GM23248 (cell line): ENCODE data around the gene ZDHHC14. TPM values are rescaled to one million over a fixed set of nuclear protein-coding genes. Genes with fewer than 3 reads are reported as not detected.
"Not testable (repeated sequence)": the region's sequence is repeated elsewhere in the genome, so short reads cannot be mapped to it uniquely, and the experiment has no call there.

ENCODE experiments used
- DNase-seq: peaks from one replicate; pipeline ENCODE4 v3.0.0-alpha.2; 2015
- H2AFZ ChIP-seq: fragments of 200-600 bp; sonication (generic); 2 replicates; pipeline ENCODE4 v1.6.1; 2016; ENCODE audit warnings: antibody characterized with exemption
- H3F3A ChIP-seq: fragments of 200-600 bp; sonication (generic); 2 replicates; pipeline ENCODE4 v1.6.1; 2016; ENCODE audit warnings: mild to moderate bottlenecking, antibody characterized with exemption, mixed run types; ENCODE audit not compliant: insufficient read depth
- H3K27ac ChIP-seq: fragments of 200-600 bp; sonication (generic); 2 replicates; pipeline ENCODE4 v1.5.1; 2016; ENCODE audit warnings: mild to moderate bottlenecking
- H3K27me3 ChIP-seq: fragments of 200-600 bp; sonication (generic); replicated peaks from 2 replicates; pipeline ENCODE4 v1.6.1; 2016; ENCODE audit warnings: mild to moderate bottlenecking; ENCODE audit not compliant: insufficient read depth
- H3K36me3 ChIP-seq: fragments of 200-600 bp; sonication (generic); 2 replicates; pipeline ENCODE4 v1.6.1; 2016; ENCODE audit warnings: low read depth, mild to moderate bottlenecking
- H3K4me1 ChIP-seq: fragments of 200-600 bp; sonication (generic); 2 replicates; pipeline ENCODE4 v1.6.1; 2016; ENCODE audit warnings: mild to moderate bottlenecking; ENCODE audit not compliant: insufficient read depth
- H3K4me2 ChIP-seq: fragments of 200-600 bp; sonication (generic); one replicate; pipeline ENCODE4 v1.6.1; 2016; ENCODE audit warnings: mild to moderate bottlenecking; ENCODE audit not compliant: unreplicated experiment
- H3K4me3 ChIP-seq: fragments of 200-600 bp; sonication (generic); 2 replicates; pipeline ENCODE4 v1.5.1; 2016; ENCODE audit warnings: mild to moderate bottlenecking
- H3K79me2 ChIP-seq: fragments of 200-600 bp; sonication (generic); 2 replicates; pipeline ENCODE4 v1.6.1; 2016; ENCODE audit warnings: mild to moderate bottlenecking; ENCODE audit not compliant: insufficient read depth
- H3K9ac ChIP-seq: fragments of 200-600 bp; sonication (generic); 2 replicates; pipeline ENCODE4 v1.6.1; 2016; ENCODE audit warnings: mild to moderate bottlenecking
- H3K9me2 ChIP-seq: fragments of 200-600 bp; sonication (generic); 2 replicates; pipeline ENCODE4 v1.6.1; 2016; ENCODE audit warnings: mixed run types, mild to moderate bottlenecking, moderate library complexity; ENCODE audit not compliant: insufficient read depth
- H3K9me3 ChIP-seq: fragments of 200-600 bp; sonication (generic); one replicate; pipeline ENCODE4 v1.6.1; 2017; ENCODE audit warnings: low read depth
- H4K20me1 ChIP-seq: fragments of 200-600 bp; sonication (generic); 2 replicates; pipeline ENCODE4 v1.6.0; 2016; ENCODE audit not compliant: insufficient read depth
- EZH2 ChIP-seq: fragments of 200-600 bp; sonication (generic); IDR thresholded peaks from 2 replicates; pipeline ENCODE4 v1.6.1; 2018; ENCODE audit warnings: antibody characterized with exemption, mild to moderate bottlenecking; ENCODE audit not compliant: insufficient read depth, poor library complexity, severe bottlenecking
- EZH2phosphoT487 ChIP-seq: fragments of 200-600 bp; sonication (generic); IDR thresholded peaks from 2 replicates; pipeline ENCODE4 v1.6.1; 2018; ENCODE audit warnings: antibody characterized with exemption, moderate library complexity, mild to moderate bottlenecking, low read depth; ENCODE audit not compliant: insufficient read depth
- WGBS, 2 experiments: methylation state at CpG; one replicate each; pipeline ENCODE4 v1.1.6; 2015 to 2017; ENCODE audit warnings: low lambda C conversion rate in 2 of 2, low coverage in 1 of 2; ENCODE audit errors: missing lambda C conversion rate in 2 of 2; 5-methylcytosine and 5-hydroxymethylcytosine counted together
- in situ Hi-C: fragments of 300-500 bp; cut with MboI; formaldehyde crosslinking; loops from 2 replicates; pipeline ENCODE4 v1.15.0; 2020
- polyA plus RNA-seq: library from polyadenylated mRNA; unstranded; fragments of >200 nt; fragmentation: Nextera tagmentation; extraction: Ambion mirVana; gene quantifications from 2 replicates; pipeline ENCODE4 v1.2.1, GENCODE V29; 2016
- total RNA-seq: library from RNA; depleted of rRNA; stranded (reverse); fragments of >200 nt; shearing (Covaris generic); gene quantifications from 2 replicates; pipeline ENCODE4 v1.2.3, GENCODE V29; 2014

ZDHHC14 gene
- total and polyA plus RNA-seq, 2 experiments from 2014 or later = 1.4 to 4.5 TPM

GRCh38 chr6:157459327-157459726, 78.3 kb downstream of the ZDHHC14 start:
- no peaks in the 10 kb centered on the region for H3K9me3 ChIP-seq
- no peaks in the 10 kb centered on the region for H3K27me3 ChIP-seq
- H3K27ac ChIP-seq = no peak overlapping the region
- in situ Hi-C loops = no loop called here
- no peaks in the 10 kb centered on the region for H3F3A ChIP-seq
- H3K9ac ChIP-seq = no peak overlapping the region
- 85% methylated on average over 5 of the region's 5 CpGs for WGBS, 2 experiments
- no peaks in the 10 kb centered on the region for H3K36me3 ChIP-seq
- H3K79me2 ChIP-seq = no peaks in the 10 kb centered on the region
- H3K9me2 ChIP-seq = no peaks in the 10 kb centered on the region
- DNase-seq = no peak
- no peaks in the 10 kb centered on the region for H3K4me1 ChIP-seq
- no peaks in the 10 kb centered on the region; the same call in 1 of the 2 replicates for H4K20me1 ChIP-seq
- H2AFZ ChIP-seq = no peak overlapping the region
- TF ChIP-seq EZH2phosphoT487 = no peak
- no peak for TF ChIP-seq EZH2
- no peak overlapping the region for H3K4me2 ChIP-seq
- H3K4me3 ChIP-seq = no peak overlapping the region

GRCh38 chr6:157460182-157460999, 79.4 kb downstream of the ZDHHC14 start:
- Histone ChIP-seq H3K79me2 (no peaks in the 10 kb centered on the region), H3K9me2 (no peaks in the 10 kb centered on the region), H3K27ac (no peak overlapping the region), H3K9ac (no peak overlapping the region), H2AFZ (no peak overlapping the region), H4K20me1 (no peaks in the 10 kb centered on the region; the same call in 1 of the 2 replicates), H3F3A (no peaks in the 10 kb centered on the region), H3K4me1 (no peaks in the 10 kb centered on the region), H3K4me3 (no peak overlapping the region), H3K4me2 (no peak overlapping the region), H3K36me3 (no peaks in the 10 kb centered on the region), H3K9me3 (no peaks in the 10 kb centered on the region), H3K27me3 (no peaks in the 10 kb centered on the region)
- in situ Hi-C loops = no loop called here
- peak; percentile 7 for DNase-seq
- TF ChIP-seq EZH2phosphoT487 = no peak
- TF ChIP-seq EZH2 = no peak
- 86 to 89% methylated on average over 9 of the region's 9 CpGs for WGBS, 2 experiments

GRCh38 chr6:157461000-157461915, 80.3 kb downstream of the ZDHHC14 start:
- Histone ChIP-seq H3F3A (no peaks in the 10 kb centered on the region), H4K20me1 (no peaks in the 10 kb centered on the region; the same call in 1 of the 2 replicates), H3K27me3 (no peaks in the 10 kb centered on the region), H3K79me2 (no peaks in the 10 kb centered on the region), H3K9ac (no peak overlapping the region), H3K27ac (no peak overlapping the region), H3K4me3 (no peak overlapping the region), H2AFZ (no peak overlapping the region), H3K4me2 (no peak overlapping the region), H3K36me3 (no peaks in the 10 kb centered on the region), H3K4me1 (no peaks in the 10 kb centered on the region), H3K9me2 (no peaks in the 10 kb centered on the region), H3K9me3 (no peaks in the 10 kb centered on the region)
- in situ Hi-C loops = no loop called here
- WGBS, 2 experiments = 95% methylated on average over 17 of the region's 17 CpGs
- no peak for TF ChIP-seq EZH2
- TF ChIP-seq EZH2phosphoT487 = no peak
- no peak for DNase-seq

GRCh38 chr6:157462956-157463742, 82.2 kb downstream of the ZDHHC14 start:
- Histone ChIP-seq H2AFZ (no peak overlapping the region), H3K79me2 (no peaks in the 10 kb centered on the region), H3K4me1 (no peaks in the 10 kb centered on the region), H3F3A (no peaks in the 10 kb centered on the region), H3K36me3 (no peaks in the 10 kb centered on the region), H3K9me3 (no peaks in the 10 kb centered on the region), H3K4me2 (no peak overlapping the region), H3K27me3 (no peaks in the 10 kb centered on the region), H3K9me2 (no peaks in the 10 kb centered on the region), H3K27ac (no peak overlapping the region), H3K9ac (no peak overlapping the region), H3K4me3 (no peak overlapping the region), H4K20me1 (no peaks in the 10 kb centered on the region; the same call in 1 of the 2 replicates)
- DNase-seq = no peak
- TF ChIP-seq EZH2phosphoT487 (no peak), EZH2 (no peak)
- in situ Hi-C loops = no loop called here
- WGBS, 2 experiments = 92 to 93% methylated on average over 6 of the region's 6 CpGs

- H3K9ac ChIP-seq, H4K20me1 ChIP-seq, H3K4me1 ChIP-seq, H3K9me3 ChIP-seq, H3K27ac ChIP-seq, H3F3A ChIP-seq, DNase-seq, H3K4me2 ChIP-seq, H2AFZ ChIP-seq, H3K27me3 ChIP-seq, in situ Hi-C loops, H3K36me3 ChIP-seq, H3K79me2 ChIP-seq, H3K4me3 ChIP-seq, H3K9me2 ChIP-seq: not testable (repeated sequence)
- 84% methylated on average over 4 of the region's 4 CpGs for WGBS, 2 experiments
These were observed 82.7 kb downstream of the ZDHHC14 start for GRCh38 chr6:157463743-157464135.
